GM21717 (cell line): ENCODE results near the gene FBXO11.

Experiments used
- ATAC-seq: cut with Tn5 transposase; IDR thresholded peaks from one replicate; pipeline ENCODE4 v1.9.1; 2021; ENCODE audit warnings: mild to moderate bottlenecking, moderate library complexity; ENCODE audit not compliant: unreplicated experiment

The FBXO11 gene

DNA sequence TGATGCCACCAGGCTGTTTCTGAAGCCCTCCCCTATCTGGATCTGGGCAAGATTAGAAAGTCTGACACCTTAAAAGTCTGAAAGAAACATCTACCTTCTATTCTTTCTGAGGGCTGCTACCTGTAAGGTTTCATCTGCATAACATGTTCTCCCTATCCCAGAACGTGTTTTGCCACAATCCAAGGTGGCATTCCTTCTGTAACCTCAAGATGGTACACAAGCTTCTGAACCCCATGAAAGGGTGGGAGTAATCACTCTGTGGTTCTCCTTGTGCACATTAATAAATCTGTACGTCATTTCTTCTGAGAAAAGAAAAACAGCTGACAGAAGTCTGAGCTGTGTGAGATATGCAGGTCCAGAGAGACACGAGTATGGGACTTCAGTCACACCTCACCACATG, 165.2 kb downstream of the FBXO11 start:
- no peak for ATAC-seq
